CD4-positive, CD25-positive, alpha-beta regulatory T cell (primary cell): Measurements from ENCODE around the gene KTN1. TPM values are rescaled to one million over a fixed set of nuclear protein-coding genes. Genes with fewer than 3 reads are reported as not detected.

Source experiments
- ATAC-seq, 2 donors: fragments of 150-1000 bp; cut with Tn5 transposase; one replicate each; pipeline ENCODE4 v1.10.0; 2021; ENCODE audit warnings: low read depth in 2 of 2, moderate number of reproducible peaks in 2 of 2, moderate library complexity in 1 of 2
- DNase-seq, 3 donors: peaks; one replicate each; pipeline versions ENCODE4 v3.0.0 to v3.0.0-alpha.2; 2012 to 2022; ENCODE audit warnings: mixed read lengths in 1 of 3
- H3K27ac ChIP-seq: one replicate; pipeline ENCODE4 v1.7.0; 2013; ENCODE audit warnings: mild to moderate bottlenecking, low read length; ENCODE audit not compliant: insufficient read depth, poor library complexity, severe bottlenecking
- H3K27me3 ChIP-seq: one replicate; pipeline ENCODE4 v1.7.0; 2013; ENCODE audit warnings: low read length; ENCODE audit not compliant: control insufficient read depth, insufficient read depth
- H3K36me3 ChIP-seq: one replicate; pipeline ENCODE4 v1.7.0; 2013; ENCODE audit warnings: mild to moderate bottlenecking, low read length, moderate library complexity; ENCODE audit not compliant: control insufficient read depth, insufficient read depth
- H3K4me1 ChIP-seq: 2 replicates; pipeline ENCODE4 v1.7.0; 2013; ENCODE audit warnings: mild to moderate bottlenecking, low read length; ENCODE audit not compliant: insufficient read depth, control insufficient read depth, poor library complexity, severe bottlenecking
- H3K4me3 ChIP-seq: one replicate; pipeline ENCODE4 v1.7.0; 2013; ENCODE audit warnings: low read depth, mild to moderate bottlenecking, low read length, moderate library complexity
- H3K9me3 ChIP-seq, 2 experiments: 1 replicate in 1 of 2; 2 replicates in 1 of 2; pipeline ENCODE4 v1.7.0; 2013; ENCODE audit warnings: low read length in 2 of 2, mild to moderate bottlenecking in 1 of 2, moderate library complexity in 1 of 2; ENCODE audit not compliant: control insufficient read depth in 2 of 2
- H3K27ac Mint-ChIP-seq, 3 donors: one replicate each; pipeline ENCODE4 v1.8.0; 2020 to 2022; ENCODE audit warnings: mild to moderate bottlenecking in 3 of 3, mixed read lengths in 3 of 3, moderate library complexity in 2 of 3
- H3K27me3 Mint-ChIP-seq: one replicate; pipeline ENCODE4 v1.8.0; 2022; ENCODE audit warnings: mild to moderate bottlenecking, mixed read lengths
- H3K36me3 Mint-ChIP-seq: one replicate; pipeline ENCODE4 v1.8.0; 2020; ENCODE audit warnings: mixed read lengths
- H3K4me1 Mint-ChIP-seq, 4 donors: one replicate each; pipeline ENCODE4 v1.8.0; 2020 to 2022; ENCODE audit warnings: mixed read lengths in 4 of 4, mild to moderate bottlenecking in 1 of 4
- H3K4me3 Mint-ChIP-seq, 4 donors: one replicate each; pipeline ENCODE4 v1.8.0; 2020 to 2022; ENCODE audit warnings: mild to moderate bottlenecking in 4 of 4, mixed read lengths in 4 of 4, moderate library complexity in 3 of 4
- H3K9me3 Mint-ChIP-seq, 7 donors: one replicate each; pipeline ENCODE4 v1.8.0; 2020 to 2022; ENCODE audit warnings: mixed read lengths in 7 of 7, mild to moderate bottlenecking in 3 of 7, moderate library complexity in 2 of 7
- polyA plus RNA-seq, 4 donors: library from polyadenylated mRNA; unstranded; fragments of 300-500 nt; fragmentation: Illumina TruSeq; gene quantifications; one replicate each; pipeline ENCODE4 v1.2.3, GENCODE V29; 2021
- total RNA-seq: library from RNA; stranded (reverse); gene quantifications from one replicate; pipeline ENCODE4 v1.2.3, GENCODE V29; 2022

The KTN1 gene
- total and polyA plus RNA-seq, 5 donors from 2014 or later, result 6.9 to 86.5 (median 19.0) TPM

- H3K36me3 ChIP-seq, result peaks cover 12% of the 10 kb centered on the region
- Mint-ChIP-seq H3K4me1 (peaks cover 0 to 4% (median 4%) of the 10 kb centered on the region in 4 donors), H3K9me3 (peaks cover 0 to 1% (median 0%) of the 10 kb centered on the region in 7 donors), H3K27ac (no peak overlapping the region), H3K36me3 (peaks cover 27% of the 10 kb centered on the region), H3K27me3 (no peaks in the 10 kb centered on the region), H3K4me3 (no peak overlapping the region)
- DNase-seq (no peak), ATAC-seq (no peak)
- no peaks in the 10 kb centered on the region for H3K9me3 ChIP-seq
- H3K4me3 ChIP-seq, result no peak overlapping the region
- H3K4me1 ChIP-seq, result no peaks in the 10 kb centered on the region
- H3K27me3 ChIP-seq, result no peaks in the 10 kb centered on the region
- no peak overlapping the region for H3K27ac ChIP-seq
These were observed 108.6 kb downstream of the KTN1 start for GRCh38 chr14:55688566-55688965.

- peaks cover 17% of the 10 kb centered on the region for H3K36me3 Mint-ChIP-seq
- no peaks in the 10 kb centered on the region for H3K27me3 ChIP-seq
- no peaks in the 10 kb centered on the region for H3K27me3 Mint-ChIP-seq
- peak overlapping the region in 1 of 3 donors; percentile 74 for H3K27ac Mint-ChIP-seq
- H3K9me3 ChIP-seq, result no peaks in the 10 kb centered on the region
- H3K4me3 ChIP-seq, result no peak overlapping the region
- H3K4me1 ChIP-seq, result no peaks in the 10 kb centered on the region
- ATAC-seq (no peak), DNase-seq (no peak)
- peaks cover 3% of the 10 kb centered on the region for H3K36me3 ChIP-seq
- no peak overlapping the region for H3K27ac ChIP-seq
- no peak overlapping the region for H3K4me3 Mint-ChIP-seq
- peaks cover 0 to 4% (median 4%) of the 10 kb centered on the region in 4 donors for H3K4me1 Mint-ChIP-seq
- H3K9me3 Mint-ChIP-seq, result peaks cover 0 to 1% (median 0%) of the 10 kb centered on the region in 7 donors
These were observed 110.2 kb downstream of the KTN1 start for GRCh38 chr14:55689981-55690871.

GRCh38 chr14:55691659-55692058, 111.7 kb downstream of the KTN1 start:
- Mint-ChIP-seq H3K4me3 (no peak overlapping the region), H3K36me3 (peaks cover 7% of the 10 kb centered on the region), H3K27me3 (no peaks in the 10 kb centered on the region), H3K4me1 (peaks cover 0 to 4% (median 2%) of the 10 kb centered on the region in 4 donors), H3K27ac (no peak overlapping the region), H3K9me3 (peaks cover 0 to 1% (median 0%) of the 10 kb centered on the region in 7 donors)
- no peak for ATAC-seq
- H3K27ac ChIP-seq, result no peak overlapping the region
- H3K36me3 ChIP-seq, result no peaks in the 10 kb centered on the region
- no peaks in the 10 kb centered on the region for H3K9me3 ChIP-seq
- no peak for DNase-seq
- H3K4me3 ChIP-seq, result no peak overlapping the region
- no peaks in the 10 kb centered on the region for H3K27me3 ChIP-seq
- H3K4me1 ChIP-seq, result no peaks in the 10 kb centered on the region

GRCh38 chr14:55693904-55694303, 113.9 kb downstream of the KTN1 start:
- Histone ChIP-seq H3K9me3 (no peaks in the 10 kb centered on the region), H3K4me3 (no peak overlapping the region), H3K27ac (no peak overlapping the region), H3K27me3 (no peaks in the 10 kb centered on the region), H3K36me3 (no peaks in the 10 kb centered on the region), H3K4me1 (no peaks in the 10 kb centered on the region)
- DNase-seq, result no peak
- Mint-ChIP-seq H3K4me1 (peaks cover 0 to 4% (median 2%) of the 10 kb centered on the region in 4 donors), H3K36me3 (no peaks in the 10 kb centered on the region), H3K4me3 (no peak overlapping the region), H3K27ac (no peak overlapping the region), H3K27me3 (no peaks in the 10 kb centered on the region), H3K9me3 (no peaks in the 10 kb centered on the region)
- ATAC-seq, result no peak

GRCh38 chr14:55697414-55697861, 117.4 kb downstream of the KTN1 start:
- peaks cover 10% of the 10 kb centered on the region for H3K36me3 Mint-ChIP-seq
- no peaks in the 10 kb centered on the region for H3K36me3 ChIP-seq
- no peak overlapping the region for H3K27ac ChIP-seq
- peaks cover 0 to 4% (median 0%) of the 10 kb centered on the region in 7 donors for H3K9me3 Mint-ChIP-seq
- no peaks in the 10 kb centered on the region for H3K27me3 ChIP-seq
- no peaks in the 10 kb centered on the region for H3K4me1 Mint-ChIP-seq
- no peaks in the 10 kb centered on the region for H3K27me3 Mint-ChIP-seq
- H3K4me3 Mint-ChIP-seq, result no peak overlapping the region
- no peaks in the 10 kb centered on the region for H3K9me3 ChIP-seq
- H3K4me1 ChIP-seq, result no peaks in the 10 kb centered on the region
- ATAC-seq (no peak), DNase-seq (no peak)
- H3K4me3 ChIP-seq, result no peak overlapping the region
- H3K27ac Mint-ChIP-seq, result no peak overlapping the region

DNA sequence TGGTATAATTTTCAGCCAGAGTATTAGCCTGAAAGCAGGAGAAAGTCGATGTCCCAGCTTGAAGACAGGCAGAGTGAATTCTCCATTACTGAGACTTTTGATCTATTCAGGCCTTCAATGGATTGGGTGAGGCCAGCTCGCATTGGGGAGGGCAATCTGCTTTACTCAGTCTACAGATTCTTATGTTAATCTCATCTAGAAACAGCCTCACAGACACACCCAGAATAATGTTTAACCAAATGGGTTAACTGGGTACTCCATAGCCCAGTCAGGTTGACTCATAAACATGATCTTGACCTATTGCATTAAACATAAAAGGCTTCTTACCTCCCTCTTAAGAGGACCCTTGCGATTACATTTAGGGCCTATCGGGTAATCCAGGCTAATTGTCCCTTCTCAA, 118.0 kb downstream of the KTN1 start:
- Mint-ChIP-seq H3K9me3 (peaks cover 0 to 4% (median 0%) of the 10 kb centered on the region in 7 donors), H3K4me3 (no peak overlapping the region), H3K36me3 (peaks cover 10% of the 10 kb centered on the region), H3K27ac (no peak overlapping the region), H3K4me1 (no peaks in the 10 kb centered on the region), H3K27me3 (no peaks in the 10 kb centered on the region)
- H3K27me3 ChIP-seq, result no peaks in the 10 kb centered on the region
- DNase-seq, result no peak
- H3K4me3 ChIP-seq, result no peak overlapping the region
- H3K36me3 ChIP-seq, result no peaks in the 10 kb centered on the region
- no peak for ATAC-seq
- no peaks in the 10 kb centered on the region for H3K9me3 ChIP-seq
- no peak overlapping the region for H3K27ac ChIP-seq
- no peaks in the 10 kb centered on the region for H3K4me1 ChIP-seq

GRCh38 chr14:55699131-55700057, 119.4 kb downstream of the KTN1 start:
- Mint-ChIP-seq H3K36me3 (peaks cover 10% of the 10 kb centered on the region), H3K27me3 (no peaks in the 10 kb centered on the region), H3K4me3 (no peak overlapping the region), H3K4me1 (no peaks in the 10 kb centered on the region), H3K27ac (no peak overlapping the region), H3K9me3 (peaks cover 0 to 4% (median 0%) of the 10 kb centered on the region in 7 donors)
- no peak for DNase-seq
- Histone ChIP-seq H3K4me3 (no peak overlapping the region), H3K4me1 (no peaks in the 10 kb centered on the region), H3K36me3 (no peaks in the 10 kb centered on the region), H3K27ac (no peak overlapping the region), H3K9me3 (no peaks in the 10 kb centered on the region), H3K27me3 (no peaks in the 10 kb centered on the region)
- ATAC-seq, result no peak
